Amniotic stem cell (primary cell): ENCODE results near the gene PROX1.
"Not testable (repeated sequence)": the region's sequence is repeated elsewhere in the genome, so short reads cannot be mapped to it uniquely, and the experiment has no call there.

Experiments
- DNase-seq: peaks from one replicate; lab custom pipeline; 2025; lab: John Stamatoyannopoulos, UW

The PROX1 gene

GRCh38 chr1:214072426-214073157 lies 84.8 kb downstream of the PROX1 start:
- DNase-seq, result no peak

- DNase-seq, result no peak
These were observed 86.7 kb downstream of the PROX1 start for GRCh38 chr1:214074477-214074876.

- no peak for DNase-seq
These were observed 87.7 kb downstream of the PROX1 start for GRCh38 chr1:214075305-214075998.

GRCh38 chr1:214075999-214076707 lies 88.4 kb downstream of the PROX1 start:
- DNase-seq, result no peak

GRCh38 chr1:214076708-214077065 lies 88.9 kb downstream of the PROX1 start:
- DNase-seq, result no peak

GRCh38 chr1:214078950-214079349 lies 91.2 kb downstream of the PROX1 start:
- DNase-seq, result no peak

- no peak for DNase-seq
These were observed 97.6 kb downstream of the PROX1 start for GRCh38 chr1:214085325-214085724.

GRCh38 chr1:214086945-214087344 lies 99.2 kb downstream of the PROX1 start:
- no peak for DNase-seq

- not testable (repeated sequence) for DNase-seq
These were observed 101.2 kb downstream of the PROX1 start for GRCh38 chr1:214089003-214089402.
